GM10266 (cell line): ENCODE results near the gene MFSD6.

Experiments used
- DNase-seq: peaks from one replicate; pipeline ENCODE4 v3.0.0; 2012; ENCODE audit errors: extremely low spot score
- TF ChIP-seq, protein P1 (sequence below): IDR thresholded peaks from 2 replicates; pipeline ENCODE4 v1.5.1; 2012; ENCODE audit warnings: mild to moderate bottlenecking, low read depth; ENCODE audit not compliant: control insufficient read depth, insufficient read depth; ENCODE audit errors: missing control alignments

The MFSD6 gene

GRCh38 chr2:190405995-190406394, 2.2 kb upstream of the MFSD6 start:
- no peak for DNase-seq
- TF ChIP-seq, protein P1, sequence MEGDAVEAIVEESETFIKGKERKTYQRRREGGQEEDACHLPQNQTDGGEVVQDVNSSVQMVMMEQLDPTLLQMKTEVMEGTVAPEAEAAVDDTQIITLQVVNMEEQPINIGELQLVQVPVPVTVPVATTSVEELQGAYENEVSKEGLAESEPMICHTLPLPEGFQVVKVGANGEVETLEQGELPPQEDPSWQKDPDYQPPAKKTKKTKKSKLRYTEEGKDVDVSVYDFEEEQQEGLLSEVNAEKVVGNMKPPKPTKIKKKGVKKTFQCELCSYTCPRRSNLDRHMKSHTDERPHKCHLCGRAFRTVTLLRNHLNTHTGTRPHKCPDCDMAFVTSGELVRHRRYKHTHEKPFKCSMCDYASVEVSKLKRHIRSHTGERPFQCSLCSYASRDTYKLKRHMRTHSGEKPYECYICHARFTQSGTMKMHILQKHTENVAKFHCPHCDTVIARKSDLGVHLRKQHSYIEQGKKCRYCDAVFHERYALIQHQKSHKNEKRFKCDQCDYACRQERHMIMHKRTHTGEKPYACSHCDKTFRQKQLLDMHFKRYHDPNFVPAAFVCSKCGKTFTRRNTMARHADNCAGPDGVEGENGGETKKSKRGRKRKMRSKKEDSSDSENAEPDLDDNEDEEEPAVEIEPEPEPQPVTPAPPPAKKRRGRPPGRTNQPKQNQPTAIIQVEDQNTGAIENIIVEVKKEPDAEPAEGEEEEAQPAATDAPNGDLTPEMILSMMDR, result no peak

GRCh38 chr2:190406805-190407204, 1.4 kb upstream of the MFSD6 start:
- TF ChIP-seq, protein P1, result no peak
- DNase-seq, result no peak

GRCh38 chr2:190407246-190407661, 901 bp upstream of the MFSD6 start:
- TF ChIP-seq, protein P1, result no peak
- no peak for DNase-seq

GRCh38 chr2:190408538-190409271, 550 bp downstream of the MFSD6 start:
- peak; percentile 82 for DNase-seq
- TF ChIP-seq, protein P1, result no peak

DNA sequence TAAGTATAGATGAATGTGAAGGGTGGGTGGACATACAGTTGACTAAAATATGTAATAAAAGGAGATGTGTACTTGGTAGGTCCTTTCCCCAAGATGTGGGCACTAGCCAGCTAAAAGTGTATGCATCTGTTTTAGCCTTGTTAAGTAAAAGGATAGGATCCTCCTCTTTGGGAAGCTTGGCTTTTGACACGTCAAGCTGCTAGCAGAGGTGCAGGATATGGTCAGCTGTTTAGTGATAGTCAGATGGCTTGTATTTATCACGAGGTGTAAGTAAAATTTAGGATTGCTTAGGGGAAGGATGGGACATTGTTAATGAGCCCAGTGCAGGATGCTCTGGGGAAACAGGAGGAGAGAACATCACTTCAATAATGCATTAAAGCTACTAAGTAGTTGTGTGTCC, 1.5 kb downstream of the MFSD6 start:
- TF ChIP-seq, protein P1, result no peak
- no peak for DNase-seq

DNA sequence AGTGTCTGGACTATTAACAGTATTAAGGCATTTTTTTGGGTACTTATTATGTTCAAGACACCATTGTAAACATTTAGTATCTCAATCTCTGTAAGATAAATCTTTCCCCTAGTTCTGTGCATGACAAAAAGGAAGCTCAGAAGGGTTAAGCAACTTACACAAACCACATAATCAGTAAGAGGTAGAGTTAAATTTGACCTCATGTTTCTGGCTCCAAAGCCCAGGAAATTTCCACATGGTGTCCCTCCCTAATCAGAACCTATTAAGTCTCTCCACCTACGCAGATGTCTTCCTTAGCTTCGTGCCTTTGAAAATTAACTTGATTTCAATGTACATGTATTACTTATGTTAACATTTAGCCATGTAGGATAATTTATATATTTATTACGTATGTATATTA, 2.0 kb downstream of the MFSD6 start:
- TF ChIP-seq, protein P1, result no peak
- DNase-seq, result no peak

GRCh38 chr2:190412966-190413365, 4.8 kb downstream of the MFSD6 start:
- TF ChIP-seq, protein P1, result no peak
- DNase-seq, result no peak
